CD14-positive monocyte (primary cell): ENCODE data around the gene SERPINA5. TPM values are rescaled to one million over a fixed set of nuclear protein-coding genes. Genes with fewer than 3 reads are reported as not detected.
A peak's percentile ranks its signal among the peaks of the same experiment; 100 is the strongest.

Experiments used
- DNase-seq, 3 donors: peaks; one replicate each; pipeline ENCODE4 v3.0.0-alpha.2; 2011 to 2022
- H2AFZ ChIP-seq: 2 replicates; pipeline ENCODE4 v1.6.0; 2012; ENCODE audit warnings: mild to moderate bottlenecking, low read depth, low read length, inconsistent platforms; ENCODE audit not compliant: insufficient read depth, poor library complexity, severe bottlenecking
- H3K27ac ChIP-seq, 2 donors: 1 replicate in 1 of 2; 2 replicates in 1 of 2; pipeline ENCODE4 v1.5.1; 2012 to 2013; ENCODE audit warnings: low read length in 2 of 2, control low read depth in 1 of 2, inconsistent platforms in 1 of 2, low read depth in 1 of 2, mild to moderate bottlenecking in 1 of 2
- H3K27me3 ChIP-seq, 2 donors: one replicate each; pipeline versions ENCODE4 v1.6.0 to v1.6.1; 2011 to 2013; ENCODE audit warnings: low read length in 2 of 2; ENCODE audit not compliant: control insufficient read depth in 2 of 2, insufficient read depth in 2 of 2
- H3K36me3 ChIP-seq, 2 donors: replicated peaks in 1 of 2; 1 replicate in 1 of 2; 2 replicates in 1 of 2; pipeline versions ENCODE4 v1.5.1 to v1.6.1; 2012 to 2013; ENCODE audit warnings: low read length in 2 of 2, control low read depth in 1 of 2, inconsistent platforms in 1 of 2, mild to moderate bottlenecking in 1 of 2; ENCODE audit not compliant: insufficient read depth in 2 of 2, control insufficient read depth in 1 of 2
- H3K4me1 ChIP-seq, 2 donors: 1 replicate in 1 of 2; 2 replicates in 1 of 2; pipeline versions ENCODE4 v1.5.1 to v1.6.1; 2012 to 2013; ENCODE audit warnings: low read length in 2 of 2, control low read depth in 1 of 2, inconsistent platforms in 1 of 2, mild to moderate bottlenecking in 1 of 2, moderate library complexity in 1 of 2; ENCODE audit not compliant: insufficient read depth in 2 of 2, control insufficient read depth in 1 of 2
- H3K4me2 ChIP-seq: replicated peaks from 2 replicates; pipeline ENCODE3; 2012; ENCODE audit warnings: low read length, moderate library complexity, mild to moderate bottlenecking; ENCODE audit not compliant: poor library complexity, severe bottlenecking; ENCODE audit errors: extremely low read depth
- H3K4me3 ChIP-seq, 3 experiments: fragments of 200-600 bp in 1 of 3; sonication (generic) in 1 of 3; replicated peaks in 1 of 3; 1 replicate in 2 of 3; 2 replicates in 1 of 3; pipeline ENCODE4 v1.5.1; 2011 to 2013; ENCODE audit warnings: low read length in 3 of 3, mild to moderate bottlenecking in 3 of 3, control low read depth in 2 of 3, low read depth in 2 of 3, inconsistent platforms in 1 of 3, moderate library complexity in 1 of 3
- H3K79me2 ChIP-seq: 2 replicates; pipeline ENCODE4 v1.6.0; 2012; ENCODE audit warnings: mild to moderate bottlenecking, control low read depth, inconsistent platforms, low read length, moderate library complexity; ENCODE audit not compliant: insufficient read depth
- H3K9ac ChIP-seq: 2 replicates; pipeline ENCODE4 v1.6.0; 2017; ENCODE audit warnings: low read length, mild to moderate bottlenecking; ENCODE audit not compliant: insufficient read depth, poor library complexity, severe bottlenecking
- H3K9me3 ChIP-seq, 2 donors: replicated peaks in 1 of 2; 1 replicate in 1 of 2; 2 replicates in 1 of 2; pipeline versions ENCODE4 v1.5.1 to v1.6.1; 2012 to 2013; ENCODE audit warnings: low read length in 2 of 2, control low read depth in 1 of 2; ENCODE audit not compliant: control insufficient read depth in 1 of 2, insufficient read depth in 1 of 2
- H4K20me1 ChIP-seq: 2 replicates; pipeline ENCODE4 v1.6.0; 2012; ENCODE audit warnings: mild to moderate bottlenecking, low read length, control low read depth, moderate library complexity; ENCODE audit not compliant: insufficient read depth
- H3K27ac Mint-ChIP-seq, 7 donors: one replicate each; pipeline ENCODE4 v1.8.0; 2020; ENCODE audit warnings: mild to moderate bottlenecking in 7 of 7, mixed read lengths in 7 of 7, moderate library complexity in 6 of 7, inconsistent platforms in 2 of 7
- H3K27me3 Mint-ChIP-seq, 3 donors: one replicate each; pipeline ENCODE4 v1.8.0; 2021 to 2022; ENCODE audit warnings: low read depth in 3 of 3, mild to moderate bottlenecking in 3 of 3, mixed read lengths in 3 of 3, moderate library complexity in 3 of 3, inconsistent platforms in 1 of 3
- H3K36me3 Mint-ChIP-seq, 2 donors: one replicate each; pipeline ENCODE4 v1.8.0; 2020; ENCODE audit warnings: mixed read lengths in 2 of 2, inconsistent platforms in 1 of 2, mild to moderate bottlenecking in 1 of 2
- H3K4me1 Mint-ChIP-seq: one replicate; pipeline ENCODE4 v1.8.0; 2020; ENCODE audit warnings: mild to moderate bottlenecking, mixed read lengths
- H3K4me3 Mint-ChIP-seq, 2 donors: one replicate each; pipeline ENCODE4 v1.8.0; 2020; ENCODE audit warnings: mild to moderate bottlenecking in 2 of 2, mixed read lengths in 2 of 2, moderate library complexity in 1 of 2
- H3K9me3 Mint-ChIP-seq, 7 donors: one replicate each; pipeline ENCODE4 v1.8.0; 2020 to 2022; ENCODE audit warnings: mixed read lengths in 7 of 7, mild to moderate bottlenecking in 6 of 7, moderate library complexity in 6 of 7, inconsistent platforms in 2 of 7
- CTCF ChIP-seq: fragments of 200-600 bp; IDR thresholded peaks from one replicate; pipeline ENCODE4 v1.8.0; 2022; ENCODE audit warnings: antibody characterized with exemption, mild to moderate bottlenecking
- WGBS: methylation state at CpG from one replicate; pipeline ENCODE4 v1.1.5; 2013; ENCODE audit warnings: missing lambda C conversion rate; ENCODE audit not compliant: insufficient coverage; 5-methylcytosine and 5-hydroxymethylcytosine counted together
- intact Hi-C, 2 donors: fragments of 100-400 bp; cut with micrococcal nuclease; formaldehyde crosslinking; loops; one replicate each; pipeline versions ENCODE4 v1.15.0 to v1.15.1; 2023
- polyA plus RNA-seq, 3 donors: library from polyadenylated mRNA; depleted of rRNA in 1 of 3; unstranded in 2 of 3; stranded (reverse) in 1 of 3; fragments of 300-500 nt in 2 of 3; fragments of >200 nt in 1 of 3; fragmentation: Illumina TruSeq in 2 of 3; gene quantifications; 1 replicate in 2 of 3; 2 replicates in 1 of 3; pipeline ENCODE4 v1.2.3, GENCODE V29; 2012 to 2021

Gene SERPINA5
- polyA plus RNA-seq, 3 donors: not detected

GRCh38 chr14:94588311-94588710, 7.1 kb downstream of the SERPINA5 start:
- intact Hi-C loops: no loop called here
- Histone ChIP-seq H3K79me2 (no peaks in the 10 kb centered on the region), H4K20me1 (no peaks in the 10 kb centered on the region), H3K27me3 (no peaks in the 10 kb centered on the region), H3K4me1 (no peaks in the 10 kb centered on the region), H3K4me2 (no peak overlapping the region), H3K4me3 (no peak overlapping the region), H2AFZ (no peak overlapping the region), H3K9ac (no peak overlapping the region), H3K27ac (no peak overlapping the region), H3K36me3 (no peaks in the 10 kb centered on the region), H3K9me3 (no peaks in the 10 kb centered on the region)
- Mint-ChIP-seq H3K27ac (no peak overlapping the region), H3K36me3 (no peaks in the 10 kb centered on the region), H3K27me3 (peaks cover 0 to 7% (median 4%) of the 10 kb centered on the region in 3 donors), H3K9me3 (peaks cover 0 to 3% (median 2%) of the 10 kb centered on the region in 7 donors), H3K4me1 (no peaks in the 10 kb centered on the region), H3K4me3 (no peak overlapping the region)
- WGBS: 90% methylated on average over 3 of the region's 4 CpGs
- DNase-seq: no peak
- no peak for TF ChIP-seq CTCF

- Mint-ChIP-seq H3K4me3 (no peak overlapping the region), H3K36me3 (no peaks in the 10 kb centered on the region), H3K9me3 (peaks cover 0 to 3% (median 0%) of the 10 kb centered on the region in 7 donors), H3K4me1 (no peaks in the 10 kb centered on the region), H3K27ac (peak overlapping the region in 1 of 7 donors; percentile 6), H3K27me3 (peaks cover 2 to 10% (median 4%) of the 10 kb centered on the region in 3 donors)
- H4K20me1 ChIP-seq: no peaks in the 10 kb centered on the region
- no peaks in the 10 kb centered on the region for H3K9me3 ChIP-seq
- H3K27me3 ChIP-seq: no peaks in the 10 kb centered on the region
- DNase-seq: no peak
- H2AFZ ChIP-seq: no peak overlapping the region
- H3K4me3 ChIP-seq: no peak overlapping the region
- no peak overlapping the region for H3K27ac ChIP-seq
- no peaks in the 10 kb centered on the region for H3K4me1 ChIP-seq
- no peak overlapping the region for H3K9ac ChIP-seq
- H3K79me2 ChIP-seq: no peaks in the 10 kb centered on the region
- intact Hi-C loops: no loop called here
- TF ChIP-seq CTCF: no peak
- H3K36me3 ChIP-seq: no peaks in the 10 kb centered on the region
- no peak overlapping the region for H3K4me2 ChIP-seq
Observed at GRCh38 chr14:94591073-94591472, 9.8 kb downstream of the SERPINA5 start.
